Stimulated activated CD8-positive, alpha-beta memory T cell treated with anti-CD3 and anti-CD28 coated beads, Interleukin-12 subunit alpha, Interleukin-12 subunit beta, amount 100 ng/mL, for 24 hours (primary cell): Measurements from ENCODE around the gene SPINT3.
"Not testable (repeated sequence)": the region's sequence is repeated elsewhere in the genome, so short reads cannot be mapped to it uniquely, and the experiment has no call there.

Experiments used
- DNase-seq: peaks from one replicate; pipeline ENCODE4 v3.0.0-alpha.2; 2020; ENCODE audit errors: extremely low read depth

The SPINT3 gene

DNA sequence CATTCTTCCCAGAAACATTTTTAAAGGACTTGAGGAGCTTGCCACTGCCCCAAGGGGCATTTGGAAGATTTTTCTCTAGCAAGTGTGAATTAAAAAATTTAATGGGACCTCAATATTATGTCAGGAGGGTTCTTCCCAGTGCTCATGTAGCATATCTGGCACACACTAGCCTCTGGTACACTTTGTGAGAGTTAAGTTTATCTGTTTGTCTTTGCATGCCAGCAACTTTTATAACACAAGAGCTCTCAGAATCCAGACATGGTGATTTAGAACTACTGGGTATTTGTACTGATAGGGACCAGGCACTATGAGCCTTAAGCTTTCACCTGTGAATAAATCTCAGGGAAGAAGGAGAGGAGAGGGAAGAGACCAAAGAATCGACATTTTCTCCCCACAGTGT, 12.9 kb downstream of the SPINT3 start:
- no peak for DNase-seq

GRCh38 chr20:45501600-45501999, 13.8 kb downstream of the SPINT3 start:
- DNase-seq, result no peak

- no peak for DNase-seq
Measured at GRCh38 chr20:45500022-45500421, 15.4 kb downstream of the SPINT3 start.

GRCh38 chr20:45497971-45498494, 17.4 kb downstream of the SPINT3 start:
- DNase-seq, result no peak

GRCh38 chr20:45496166-45496565, 19.3 kb downstream of the SPINT3 start:
- DNase-seq, result no peak

GRCh38 chr20:45495501-45495941, 19.9 kb downstream of the SPINT3 start:
- no peak for DNase-seq

DNA sequence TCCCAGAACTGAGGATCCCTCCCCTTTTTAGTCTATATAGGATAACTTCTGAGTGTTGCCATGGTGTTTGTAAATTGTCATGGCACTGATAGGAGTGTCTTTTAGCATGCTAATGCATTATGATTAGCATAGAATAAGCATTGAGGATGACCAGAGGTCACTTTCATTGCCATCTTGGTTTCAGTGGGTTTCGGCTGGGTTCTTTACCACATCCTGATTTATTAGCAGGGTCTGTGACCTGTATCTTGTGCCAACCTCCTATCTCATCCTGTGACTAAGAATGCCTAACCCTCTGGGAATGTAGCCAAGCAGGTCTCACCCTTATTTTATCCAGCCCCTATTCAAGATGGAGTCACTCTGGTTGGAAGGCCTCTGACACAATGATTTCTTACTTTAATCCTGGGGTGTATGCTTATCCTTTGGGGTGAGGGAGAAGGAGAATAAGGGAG, 26.3 kb downstream of the SPINT3 start:
- no peak for DNase-seq

GRCh38 chr20:45487231-45487635, 28.2 kb downstream of the SPINT3 start:
- no peak for DNase-seq

GRCh38 chr20:45485388-45485787, 30.0 kb downstream of the SPINT3 start:
- DNase-seq, result no peak

- DNase-seq, result no peak
Measured at GRCh38 chr20:45484676-45485075, 30.7 kb downstream of the SPINT3 start.

DNA sequence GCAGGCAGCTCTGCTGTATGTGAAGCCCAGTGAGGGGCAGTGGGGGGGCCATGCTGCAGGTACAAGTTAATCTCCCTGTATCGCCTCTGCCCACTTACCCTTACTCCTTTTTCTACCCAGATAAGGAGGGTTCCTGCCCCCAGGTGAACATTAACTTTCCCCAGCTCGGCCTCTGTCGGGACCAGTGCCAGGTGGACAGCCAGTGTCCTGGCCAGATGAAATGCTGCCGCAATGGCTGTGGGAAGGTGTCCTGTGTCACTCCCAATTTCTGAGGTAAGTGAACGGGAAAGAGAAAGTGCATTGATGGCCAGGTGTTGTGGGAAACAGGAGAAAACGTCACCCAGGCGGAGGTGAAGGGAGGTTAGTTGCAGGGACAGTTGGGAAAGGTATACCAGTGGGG, 35.6 kb downstream of the SPINT3 start:
- no peak for DNase-seq

GRCh38 chr20:45477530-45478148, 37.8 kb downstream of the SPINT3 start:
- DNase-seq, result not testable (repeated sequence)

DNA sequence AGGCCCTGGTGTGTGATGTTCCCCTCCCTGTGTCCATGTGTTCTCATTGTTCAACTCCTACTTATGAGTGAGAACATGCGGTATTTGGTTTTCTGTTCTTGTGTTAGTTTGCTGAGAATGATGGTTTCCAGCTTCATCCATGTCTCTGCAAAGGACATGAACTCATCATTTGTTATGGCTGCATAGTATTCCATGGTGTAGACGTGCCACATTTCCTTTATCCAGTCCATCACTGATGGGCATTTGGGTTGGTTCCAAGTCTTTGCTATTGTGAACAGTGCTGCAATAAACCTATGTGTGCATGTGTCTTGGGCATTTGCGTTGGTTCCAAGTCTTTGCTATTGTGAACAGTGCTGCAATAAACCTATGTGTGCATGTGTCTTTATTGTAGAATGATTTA, 43.1 kb downstream of the SPINT3 start:
- DNase-seq, result not testable (repeated sequence)

- no peak for DNase-seq
Measured at GRCh38 chr20:45470937-45471336, 44.5 kb downstream of the SPINT3 start.

- no peak for DNase-seq
Measured at GRCh38 chr20:45470262-45470931, 45.0 kb downstream of the SPINT3 start.

GRCh38 chr20:45469336-45470261, 45.8 kb downstream of the SPINT3 start, which contains the start of gene WFDC2:
WFDC2 (plus strand) TSS chr20:45469753; CDS start chr20:45469782, 29 bp downstream.
- no peak for DNase-seq

DNA sequence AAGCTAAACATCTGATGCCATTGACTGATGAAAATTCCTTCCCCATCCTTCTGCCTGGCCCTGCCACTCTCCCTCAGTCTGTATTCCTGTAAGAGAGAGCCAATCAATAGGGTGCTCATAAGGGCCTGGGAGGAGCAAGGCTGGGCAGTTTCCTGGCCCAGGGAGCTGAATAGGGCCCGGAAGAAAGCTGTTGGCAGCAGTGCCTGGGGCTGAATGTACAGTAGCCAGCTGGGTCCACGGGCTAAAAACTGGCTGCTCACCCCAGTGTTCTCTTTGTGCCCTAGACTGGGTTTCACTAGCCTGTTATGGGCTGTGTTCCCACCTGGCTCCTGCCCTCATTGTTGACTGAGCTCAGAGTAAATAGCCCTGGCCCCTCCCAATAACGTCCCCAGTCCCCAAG, 47.6 kb downstream of the SPINT3 start:
- DNase-seq, result no peak

- no peak for DNase-seq
Measured at GRCh38 chr20:45467172-45467571, 48.2 kb downstream of the SPINT3 start.

DNA sequence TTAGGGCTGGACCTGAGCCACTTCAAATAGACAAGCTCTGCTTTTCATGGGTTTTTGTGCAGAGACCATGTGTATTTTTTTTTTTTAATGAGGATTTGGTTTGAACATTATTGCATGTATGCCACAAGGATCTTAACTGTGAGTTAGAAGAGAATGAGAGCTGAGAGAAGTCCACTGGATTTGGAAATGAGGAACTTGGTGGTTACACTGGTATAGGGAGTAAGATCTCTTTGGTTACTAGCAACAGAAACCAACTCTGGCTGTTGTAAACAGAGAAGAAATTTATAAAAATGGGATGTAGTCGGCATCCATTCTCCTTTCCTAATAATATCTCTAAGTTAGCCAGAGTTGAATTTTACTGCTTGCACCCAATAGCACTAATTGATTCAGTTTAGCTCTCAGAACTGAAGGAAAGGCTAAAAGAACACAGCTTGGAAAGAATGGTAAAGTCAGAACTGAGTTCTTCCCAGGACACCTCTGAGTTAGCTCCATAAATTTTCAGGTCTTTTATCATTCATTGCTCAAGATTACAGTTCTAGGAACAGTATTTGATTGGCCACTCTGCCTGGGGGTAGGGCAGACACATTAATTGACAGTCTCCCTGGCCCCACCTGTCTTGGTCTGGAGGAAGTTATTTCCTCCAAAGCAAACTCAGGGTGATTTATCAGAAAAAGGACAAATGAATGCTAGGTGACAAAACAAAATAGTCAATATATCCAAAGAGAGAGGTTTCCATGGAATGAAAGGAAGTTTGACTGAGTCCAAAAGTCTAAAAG, 49.7 kb downstream of the SPINT3 start:
- no peak for DNase-seq

DNA sequence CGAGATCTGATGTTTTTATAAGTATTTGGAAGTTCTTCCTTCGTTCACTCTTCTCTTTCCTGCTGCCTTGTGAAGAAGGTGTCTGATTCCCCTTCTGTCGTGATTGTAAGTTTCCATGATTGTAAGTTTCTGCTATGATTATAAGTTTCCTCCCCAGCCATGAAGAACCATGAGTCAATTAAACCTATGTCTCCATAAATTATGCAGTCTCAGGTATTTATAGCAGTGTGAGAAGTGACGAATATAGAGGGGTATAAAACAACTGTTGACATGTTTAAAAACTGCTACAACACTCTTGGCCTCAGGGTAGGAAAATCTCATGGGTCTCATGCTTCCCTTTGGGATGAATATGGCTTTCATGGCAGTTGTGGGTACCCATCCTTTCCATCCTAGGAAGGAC, 51.7 kb downstream of the SPINT3 start:
- no peak for DNase-seq
